GM12892 (cell line): ENCODE data around the gene CHRNG.

Experiments
- POLR2A ChIP-seq: IDR thresholded peaks from 2 replicates; pipeline ENCODE4 v1.6.1; 2011; ENCODE audit warnings: low read depth, low read length, control low read depth
- POLR2AphosphoS5 ChIP-seq: IDR thresholded peaks from 2 replicates; pipeline ENCODE4 v1.6.1; 2011; ENCODE audit warnings: low read depth, low read length, control low read depth

- TF ChIP-seq POLR2AphosphoS5: no peak
- TF ChIP-seq POLR2A: no peak
These were observed 33.5 kb downstream of the CHRNG start for GRCh38 chr2:232573042-232573441.
